Kasumi-1 (cell line): ENCODE measurements around the gene RASSF6.
A peak's percentile ranks its signal among the peaks of the same experiment; 100 is the strongest.
"Not testable (repeated sequence)": the region's sequence is repeated elsewhere in the genome, so short reads cannot be mapped to it uniquely, and the experiment has no call there.

ENCODE experiments used
- DNase-seq, 2 experiments: peaks; one replicate each; lab custom pipeline; 2025; lab: John Stamatoyannopoulos, UW

The RASSF6 gene

DNA sequence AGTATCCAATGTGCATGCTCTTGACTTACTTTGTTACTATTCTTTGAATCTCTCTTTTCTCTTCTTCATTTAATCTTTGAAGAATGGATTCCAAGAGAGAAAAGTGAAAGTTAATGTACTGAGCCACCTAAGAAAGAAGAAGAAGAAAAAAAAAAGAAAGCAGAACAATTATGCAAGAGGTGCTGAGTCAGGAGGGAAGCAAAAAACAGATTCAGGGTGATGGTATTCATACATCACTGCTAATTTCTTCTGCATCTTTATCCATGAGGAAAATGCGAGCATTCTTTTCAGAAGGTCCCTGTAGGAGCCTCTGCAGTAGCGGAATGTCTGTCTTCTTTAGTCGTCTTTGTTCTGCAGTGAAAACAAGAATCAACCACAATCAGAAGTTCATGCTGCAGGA lies 43.9 kb downstream of the RASSF6 start:
- no peak for DNase-seq

DNA sequence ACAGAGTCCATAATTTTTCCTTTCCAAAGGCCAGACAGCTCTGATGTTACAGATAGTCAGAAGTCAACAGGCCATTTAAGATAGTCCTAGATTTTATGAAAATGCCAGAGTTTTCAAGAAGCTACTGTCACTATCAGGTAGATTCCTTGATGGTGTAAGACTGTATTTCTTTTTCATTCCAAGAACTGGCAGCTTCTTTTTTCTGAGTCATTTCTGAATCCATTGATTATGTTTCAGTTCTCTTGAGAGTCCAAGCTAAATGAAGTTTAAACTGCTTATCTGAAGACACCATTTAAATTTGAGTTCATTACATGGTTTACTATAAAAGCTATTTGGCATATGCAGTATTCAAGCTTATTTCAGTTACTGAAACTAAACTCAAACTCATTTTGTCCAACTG lies 44.6 kb downstream of the RASSF6 start:
- DNase-seq: no peak

DNA sequence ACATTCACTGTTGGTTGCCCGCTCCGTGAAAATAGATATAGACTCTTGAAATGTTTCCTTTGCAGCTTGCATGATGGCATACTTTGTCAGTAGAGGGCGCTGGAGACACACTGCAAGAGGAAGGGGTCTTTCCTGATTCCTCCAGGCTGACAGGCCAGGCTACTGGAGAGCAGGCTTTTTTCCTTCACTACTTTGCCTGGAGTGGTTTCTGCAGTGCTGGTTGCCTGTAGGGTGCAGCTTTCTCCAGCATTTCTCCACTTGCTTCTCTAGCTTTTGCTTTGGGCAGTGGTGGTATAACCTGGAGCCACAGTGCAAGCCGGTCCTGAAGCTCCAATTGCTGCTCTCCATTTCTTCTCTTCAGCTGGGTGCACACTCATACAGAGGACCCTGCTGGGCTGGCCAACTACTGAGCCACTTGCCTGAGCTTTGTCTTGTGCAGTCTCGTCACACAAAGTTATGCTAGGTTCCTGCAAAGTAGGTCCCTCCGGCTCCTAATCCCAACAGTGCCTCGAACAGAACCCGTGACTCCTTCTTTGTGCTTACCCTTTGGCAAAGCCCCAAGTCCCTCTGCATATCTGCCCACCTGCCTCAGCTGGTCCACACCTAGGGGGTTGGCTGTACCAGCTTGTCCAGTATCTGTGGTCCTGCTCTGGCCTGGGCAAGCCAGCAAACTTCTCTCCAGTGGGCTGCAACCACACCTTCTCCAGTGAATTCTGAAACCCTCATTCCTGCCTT lies 46.3 kb downstream of the RASSF6 start:
- peak; percentile 60 to 84 for DNase-seq

DNA sequence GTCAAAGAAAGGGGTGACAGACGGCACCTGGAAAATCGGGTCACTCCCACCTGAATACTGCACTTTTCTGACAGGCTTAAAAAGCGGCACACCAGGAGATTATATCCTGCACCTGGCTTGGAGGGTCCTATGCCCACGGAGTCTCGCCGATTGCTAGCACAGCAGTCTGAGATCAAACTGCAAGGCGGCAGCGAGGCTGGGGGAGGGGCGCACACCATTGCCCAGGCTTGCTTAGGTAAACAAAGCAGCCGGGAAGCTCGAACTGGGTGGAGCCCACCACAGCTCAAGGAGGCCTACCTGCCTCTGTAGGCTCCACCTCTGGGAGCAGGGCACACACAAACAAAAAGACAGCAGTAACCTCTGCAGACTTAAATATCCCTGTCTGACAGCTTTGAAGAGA lies 69.4 kb downstream of the RASSF6 start:
- not testable (repeated sequence) for DNase-seq

DNA sequence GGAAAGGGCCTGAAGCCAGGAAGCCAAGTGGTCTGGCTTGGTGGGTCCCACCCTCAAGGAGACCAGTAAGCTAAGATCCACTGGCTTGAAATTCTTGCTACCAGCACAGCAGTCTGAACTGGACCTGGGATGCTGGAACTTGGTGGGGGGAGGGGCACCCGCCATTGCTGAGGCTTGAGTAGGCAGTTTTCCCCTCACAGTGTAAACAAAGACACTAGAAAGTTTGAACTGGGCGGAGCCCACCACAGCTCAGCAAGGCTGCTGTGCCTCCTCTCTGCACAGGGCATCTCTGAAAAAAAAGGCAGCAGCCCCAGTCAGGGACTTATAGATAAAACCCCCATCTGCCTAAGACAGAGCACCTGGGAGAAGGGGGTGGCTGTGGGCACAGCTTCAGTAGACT lies 75.6 kb downstream of the RASSF6 start:
- no peak for DNase-seq

DNA sequence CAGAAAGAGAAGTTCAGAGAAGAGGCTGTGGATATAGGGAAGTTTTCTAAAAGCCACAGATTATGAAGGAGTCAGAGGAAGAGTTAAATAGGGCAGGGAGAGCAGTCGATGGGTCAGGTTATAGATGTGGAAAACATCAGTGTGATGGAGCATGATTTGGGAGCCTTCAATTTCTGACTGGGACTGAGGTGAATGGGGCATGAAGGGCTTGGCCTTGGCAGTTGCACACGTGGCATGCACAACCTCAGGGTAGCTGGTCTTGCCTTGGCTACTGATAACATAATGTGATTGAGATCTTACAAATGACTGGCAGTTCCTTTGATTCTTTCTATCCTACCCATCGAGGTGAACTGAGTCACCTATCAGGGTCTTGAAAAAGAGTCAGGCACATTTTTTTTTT lies 79.0 kb downstream of the RASSF6 start:
- peak in 1 of 2 experiments; percentile 22 for DNase-seq

DNA sequence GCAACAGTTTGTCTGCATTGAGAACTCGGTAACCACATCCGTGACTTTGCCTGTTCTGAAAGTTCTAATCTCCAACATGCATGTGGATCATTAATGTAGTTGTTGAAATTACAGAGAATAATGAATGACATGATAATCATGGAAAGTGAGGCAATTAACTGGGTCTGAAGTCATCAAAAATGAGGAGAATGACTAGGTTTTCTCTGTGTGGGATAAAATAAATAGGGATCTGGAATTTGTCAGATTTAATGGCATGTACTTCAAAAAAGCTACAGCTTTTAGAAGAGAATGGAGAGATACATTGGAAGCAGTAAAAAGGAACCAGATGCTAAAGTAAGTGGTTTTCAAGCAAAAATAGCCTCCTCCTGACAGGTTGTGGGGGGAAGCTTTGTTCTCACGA lies 79.4 kb downstream of the RASSF6 start:
- DNase-seq: no peak

DNA sequence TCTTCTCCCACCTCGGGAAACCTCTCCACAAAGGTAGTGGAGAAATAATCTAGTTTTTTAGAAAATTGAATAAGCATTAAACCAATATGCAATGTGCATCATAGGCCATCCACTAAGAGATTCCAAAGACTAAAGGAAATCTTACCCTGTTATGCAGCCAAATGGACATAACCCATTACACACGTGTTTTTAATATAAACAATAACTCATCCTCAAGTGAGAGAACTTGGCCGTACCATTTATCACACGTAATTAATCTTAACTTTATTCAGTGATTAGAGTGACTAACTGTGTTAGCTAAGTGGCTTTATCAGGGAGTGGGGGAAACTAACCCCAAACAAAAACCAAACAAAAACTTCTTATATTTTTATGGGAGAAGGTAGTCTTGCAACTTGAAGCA lies 80.8 kb downstream of the RASSF6 start:
- no peak for DNase-seq

DNA sequence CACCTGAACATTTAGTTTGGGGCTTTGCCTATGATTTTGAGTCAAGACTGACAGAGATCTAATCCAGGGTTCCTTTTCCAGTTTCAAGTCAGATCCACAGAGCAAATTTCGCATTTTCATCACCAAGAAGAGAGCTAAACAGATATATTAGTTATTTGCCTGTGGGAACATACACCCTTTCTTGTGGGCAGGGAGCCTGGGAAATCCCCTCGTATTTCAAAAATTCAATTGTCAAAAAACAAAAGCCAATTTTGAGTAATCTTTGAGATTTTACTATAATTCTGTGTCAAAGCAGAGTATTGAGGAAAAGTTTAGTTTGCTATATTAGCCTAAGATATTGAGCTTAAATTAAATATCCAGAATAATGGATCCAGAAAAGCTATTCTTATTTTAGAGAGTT lies 82.1 kb downstream of the RASSF6 start:
- no peak for DNase-seq

DNA sequence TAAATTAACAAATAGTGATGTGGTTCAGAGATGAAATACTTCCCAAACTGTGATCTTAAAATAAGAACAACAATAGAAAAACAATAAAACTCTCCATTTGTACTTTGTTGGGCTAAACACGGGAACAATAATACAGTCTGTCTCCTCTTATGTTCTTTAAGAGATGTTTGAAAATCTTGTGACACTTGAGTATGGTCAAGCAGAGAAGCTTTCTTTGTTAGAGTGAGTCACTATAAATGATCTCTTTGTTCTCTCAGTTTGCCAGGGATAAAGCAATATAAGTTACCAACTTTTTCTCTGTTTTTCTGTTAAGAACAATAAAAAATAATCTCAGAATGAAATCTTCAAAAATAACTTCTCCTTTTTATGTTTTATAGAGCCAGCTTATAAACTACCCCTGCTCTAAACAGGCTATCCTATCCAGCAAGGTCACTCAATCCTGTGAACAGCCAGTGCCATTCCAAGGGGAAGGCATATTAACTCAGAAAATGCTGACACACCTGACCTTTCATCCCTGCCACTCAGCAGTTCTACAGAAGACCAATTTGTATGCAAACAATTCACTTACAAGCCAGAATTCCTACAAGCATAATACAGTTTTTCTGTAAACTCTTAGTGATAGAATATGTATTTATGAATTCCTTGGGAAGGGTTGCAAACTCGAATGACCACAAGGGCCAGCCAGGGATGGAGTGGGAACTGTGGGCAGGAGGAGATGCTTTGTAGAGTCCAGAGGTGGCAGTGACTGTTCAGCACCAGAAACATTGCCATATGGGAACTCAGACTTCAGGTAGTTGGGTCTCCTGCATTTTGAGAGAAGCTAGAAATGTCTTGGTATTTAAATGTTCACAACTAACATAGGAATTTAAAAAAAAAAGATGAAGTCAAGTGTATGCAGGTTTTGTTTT lies 86.5 kb downstream of the RASSF6 start:
- DNase-seq: no peak

DNA sequence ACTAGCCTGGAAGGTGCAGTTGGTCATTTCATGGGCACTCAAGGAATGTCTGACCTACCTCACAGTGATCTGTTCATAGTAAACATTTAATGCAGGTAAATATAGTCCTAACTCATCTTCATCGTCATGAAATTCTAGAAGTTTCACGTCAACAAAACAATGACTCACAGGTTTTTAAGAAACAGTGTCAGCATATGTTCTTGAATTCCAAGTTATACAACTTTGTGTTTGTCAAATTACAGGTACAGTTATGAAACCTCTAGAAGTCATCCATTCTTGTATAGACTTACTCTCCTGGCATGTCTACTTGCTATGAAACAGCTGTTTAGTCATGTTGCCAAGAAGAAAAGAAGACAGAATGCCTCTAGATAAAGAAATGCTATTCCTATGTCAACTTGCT lies 92.1 kb downstream of the RASSF6 start:
- DNase-seq: no peak

DNA sequence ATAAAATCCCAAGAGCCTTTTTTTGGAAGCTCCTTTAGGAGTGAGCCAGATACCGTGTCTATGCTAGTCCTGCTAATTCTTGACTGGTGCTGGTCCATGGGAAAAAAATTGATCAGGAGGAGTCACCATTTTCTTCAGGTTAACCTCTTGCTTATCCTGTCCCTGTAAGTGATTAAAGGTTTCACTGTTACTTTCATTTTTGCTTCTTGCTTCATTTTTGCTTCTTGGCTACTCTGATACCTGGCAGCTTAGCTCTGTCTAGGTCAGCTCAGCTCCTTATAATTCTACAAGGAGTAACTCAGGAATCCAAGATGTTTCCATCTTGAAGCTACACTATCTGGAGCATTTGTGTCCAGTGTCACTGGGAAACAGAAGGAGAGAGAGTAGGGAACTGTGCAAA lies 93.0 kb downstream of the RASSF6 start:
- no peak for DNase-seq

DNA sequence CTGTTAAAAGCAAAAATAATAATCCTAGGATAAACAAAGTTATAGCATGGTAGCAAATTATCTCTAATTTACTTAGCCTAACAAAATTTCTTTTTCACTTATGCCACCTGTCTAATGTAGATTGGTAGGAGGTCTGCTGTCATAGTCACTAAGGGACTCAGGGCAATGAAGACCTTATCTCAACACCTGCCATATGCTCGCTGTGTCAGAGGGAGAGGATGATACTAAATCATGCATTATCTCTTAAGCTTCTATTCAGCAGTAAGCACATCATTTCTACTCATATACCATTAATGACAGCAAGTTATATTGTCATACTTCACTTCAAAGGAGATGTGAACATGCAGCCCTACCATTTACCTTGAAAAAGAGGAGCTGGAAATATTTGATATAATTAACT lies 94.6 kb downstream of the RASSF6 start:
- no peak for DNase-seq

DNA sequence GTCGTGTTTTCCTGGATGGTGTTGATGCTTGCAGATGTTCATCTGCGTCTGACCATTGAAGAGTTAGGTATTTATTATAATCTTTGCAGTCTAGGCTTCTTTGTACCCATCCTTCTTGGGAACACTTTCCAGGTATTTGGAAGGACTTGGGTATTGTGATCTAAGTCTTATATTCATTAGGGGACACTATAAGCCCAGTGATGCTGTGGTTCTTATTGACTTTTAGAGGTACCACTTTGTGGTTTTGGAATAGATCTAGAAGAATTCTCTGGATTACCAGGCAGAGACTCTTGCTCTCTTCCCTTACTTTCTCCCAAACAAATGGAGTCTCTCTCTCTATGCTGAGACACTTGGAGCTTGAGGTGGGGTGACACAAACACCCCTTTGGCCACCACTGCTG lies 97.1 kb downstream of the RASSF6 start:
- DNase-seq: no peak
